Colonic mucosa (tissue), 4 donors: ENCODE data around the gene ARFIP2. TPM values are rescaled to one million over a fixed set of nuclear protein-coding genes. Genes with fewer than 3 reads are reported as not detected.

ENCODE experiments used
- DNase-seq: peaks from one replicate; pipeline ENCODE4 v3.0.0-alpha.2; 2020
- H3K27ac ChIP-seq: fragments of 200-600 bp; one replicate; pipeline ENCODE4 v1.8.0; 2021
- H3K27me3 ChIP-seq: fragments of 200-600 bp; one replicate; pipeline ENCODE4 v1.8.0; 2021
- H3K36me3 ChIP-seq: fragments of 200-600 bp; one replicate; pipeline ENCODE4 v1.8.0; 2021
- H3K4me1 ChIP-seq: fragments of 200-600 bp; one replicate; pipeline ENCODE4 v1.8.0; 2021; ENCODE audit warnings: mild to moderate bottlenecking
- H3K4me3 ChIP-seq: fragments of 200-600 bp; one replicate; pipeline ENCODE4 v1.8.0; 2021
- H3K9ac ChIP-seq, 2 donors: one replicate each; pipeline ENCODE4 v1.7.0; 2013; ENCODE audit warnings: control low read depth in 2 of 2, low read depth in 2 of 2, low read length in 2 of 2
- H3K9me3 ChIP-seq: fragments of 200-600 bp; one replicate; pipeline ENCODE4 v1.8.0; 2021
- CTCF ChIP-seq: fragments of 200-600 bp; IDR thresholded peaks from one replicate; pipeline ENCODE4 v1.8.0; 2022; ENCODE audit warnings: antibody characterized with exemption, mild to moderate bottlenecking
- intact Hi-C: fragments of 100-400 bp; cut with DNase I; formaldehyde crosslinking; loops from one replicate; pipeline ENCODE4 v1.14.1; 2022
- total RNA-seq, 2 donors: library from RNA; stranded (reverse); fragmentation: NEBNext Ultra II Directional in 1 of 2; extraction: Animal tissue kit (Norgen Biotek cat#: 25700) in 1 of 2; gene quantifications; one replicate each; pipeline ENCODE4 v1.2.1, GENCODE V29; 2021
- donor health status: healthy.
- donor health status: DM: no; HTN: no; CAD: no.
- donor health status: DM: no; HTN: no; CAD: no.

Gene ARFIP2
- total RNA-seq, 2 donors from 2014 or later = 76.9 to 87.3 TPM

DNA sequence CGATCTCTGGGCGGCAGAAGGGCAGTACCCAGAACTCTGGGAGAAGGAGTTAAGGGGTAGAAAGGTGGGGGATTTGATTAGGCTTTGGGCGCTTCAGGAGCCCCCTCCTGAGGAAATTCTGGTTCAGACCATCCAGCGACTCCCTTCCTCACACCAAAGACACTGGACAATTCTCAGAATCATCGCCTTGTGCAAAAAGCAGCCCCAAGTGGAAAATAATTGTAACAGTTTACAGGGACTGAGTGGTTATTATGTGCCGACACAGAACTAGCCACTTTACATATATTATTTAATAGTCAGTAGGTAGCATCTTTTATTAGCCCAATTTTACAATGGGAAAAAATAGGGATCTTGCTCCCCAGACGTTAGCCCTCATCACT lies 6.7 kb downstream of the ARFIP2 start:
- peak overlapping the region; percentile 74 to 77 for H3K9ac ChIP-seq
- H3K36me3 ChIP-seq = no peaks in the 10 kb centered on the region
- no peaks in the 10 kb centered on the region for H3K9me3 ChIP-seq
- H3K4me3 ChIP-seq = peak overlapping the region; percentile 58
- H3K4me1 ChIP-seq = peaks cover 9% of the 10 kb centered on the region
- peak overlapping the region; percentile 92 for H3K27ac ChIP-seq
- intact Hi-C loops = loop anchor here (10.0 kb wide), 2 partner anchors 130 to 240 kb away; partner anchors contain the start of genes CNGA4, FHIP1B, ILK and RRP8
- no peak for TF ChIP-seq CTCF
- DNase-seq = no peak
- H3K27me3 ChIP-seq = no peaks in the 10 kb centered on the region

GRCh38 chr11:6473451-6474412 lies 7.4 kb downstream of the ARFIP2 start, which contains the start of gene TRIM3:
Gene TRIM3, minus strand, starts transcription at chr11:6473941. Its CDS starts 8,246 bp downstream, at chr11:6465695.
- peak; percentile 96 for DNase-seq
- Histone ChIP-seq H3K4me1 (peaks cover 9% of the 10 kb centered on the region), H3K27me3 (no peaks in the 10 kb centered on the region), H3K9me3 (no peaks in the 10 kb centered on the region), H3K27ac (peak within 1 kb of the TSS; percentile 92), H3K36me3 (no peaks in the 10 kb centered on the region), H3K9ac (peak within 1 kb of the TSS; percentile 78 to 90), H3K4me3 (peak within 1 kb of the TSS; percentile 58)
- TF ChIP-seq CTCF = no peak
- intact Hi-C loops = loop anchor here (10.0 kb wide), 2 partner anchors 131 to 239 kb away; partner anchors contain the start of genes CNGA4, FHIP1B, ILK and RRP8

GRCh38 chr11:6472934-6473333 lies 8.2 kb downstream of the ARFIP2 start:
- no peak overlapping the region for H3K27ac ChIP-seq
- DNase-seq = no peak
- H3K9ac ChIP-seq = peak overlapping the region; percentile 49 to 54
- intact Hi-C loops = loop anchor here (10.0 kb wide), 2 partner anchors 132 to 238 kb away; partner anchors contain the start of genes CNGA4, FHIP1B, ILK and RRP8
- H3K9me3 ChIP-seq = no peaks in the 10 kb centered on the region
- peak overlapping the region; percentile 58 for H3K4me3 ChIP-seq
- H3K36me3 ChIP-seq = no peaks in the 10 kb centered on the region
- H3K27me3 ChIP-seq = no peaks in the 10 kb centered on the region
- no peak for TF ChIP-seq CTCF
- H3K4me1 ChIP-seq = peaks cover 9% of the 10 kb centered on the region

- peak overlapping the region; percentile 61 for H3K27ac ChIP-seq
- no peaks in the 10 kb centered on the region for H3K36me3 ChIP-seq
- H3K9ac ChIP-seq = no peak overlapping the region
- intact Hi-C loops = no loop called here
- H3K4me1 ChIP-seq = peaks cover 4% of the 10 kb centered on the region
- H3K4me3 ChIP-seq = no peak overlapping the region
- no peaks in the 10 kb centered on the region for H3K9me3 ChIP-seq
- no peak for TF ChIP-seq CTCF
- no peaks in the 10 kb centered on the region for H3K27me3 ChIP-seq
- DNase-seq = peak; percentile 50
Observed at GRCh38 chr11:6469599-6469998, 11.5 kb downstream of the ARFIP2 start.

DNA sequence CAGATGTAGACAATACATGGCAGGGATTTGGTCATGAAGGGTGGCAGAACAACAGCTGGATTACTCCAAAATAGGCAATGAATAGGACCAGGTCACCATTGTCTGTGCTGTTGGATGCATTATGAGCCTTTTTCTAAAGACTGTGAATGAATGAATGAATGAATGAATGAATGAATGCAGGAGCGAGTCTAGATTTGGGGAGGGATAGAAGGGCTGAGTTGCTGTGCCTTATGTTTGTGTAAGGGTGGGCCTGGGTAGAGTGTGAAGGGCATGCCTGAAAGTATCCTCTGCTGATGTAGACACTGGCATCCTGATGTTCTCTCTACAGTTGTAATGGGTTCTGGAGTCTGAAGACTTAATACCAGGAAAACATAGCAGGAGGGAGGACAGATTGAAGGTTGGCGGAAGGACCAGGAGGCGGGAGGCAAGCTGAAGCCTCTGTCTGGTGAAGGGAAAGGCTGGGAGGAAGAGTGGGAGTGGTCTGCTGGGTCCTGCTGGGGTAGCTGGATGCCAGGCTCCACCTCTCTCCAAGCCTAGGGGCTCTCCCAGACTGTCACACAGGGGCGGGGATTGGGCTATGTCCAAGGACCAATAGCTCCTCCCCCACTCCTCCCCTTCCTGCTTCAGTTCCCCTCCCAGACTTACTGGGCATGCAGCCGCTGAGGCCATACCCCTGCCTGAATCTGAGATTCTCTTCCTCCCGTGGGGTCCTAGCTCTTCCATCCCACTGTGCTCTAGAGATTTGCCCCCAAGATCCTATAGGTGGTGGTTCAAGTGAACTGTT lies 12.2 kb downstream of the ARFIP2 start:
- intact Hi-C loops = no loop called here
- no peak overlapping the region for H3K4me3 ChIP-seq
- peak overlapping the region; percentile 61 for H3K27ac ChIP-seq
- no peak overlapping the region for H3K9ac ChIP-seq
- no peaks in the 10 kb centered on the region for H3K36me3 ChIP-seq
- DNase-seq = peak; percentile 91
- H3K4me1 ChIP-seq = peaks cover 4% of the 10 kb centered on the region
- H3K9me3 ChIP-seq = no peaks in the 10 kb centered on the region
- no peak for TF ChIP-seq CTCF
- H3K27me3 ChIP-seq = no peaks in the 10 kb centered on the region
